Measurements from ENCODE around the gene CDH23.

The CDH23 gene

DNA sequence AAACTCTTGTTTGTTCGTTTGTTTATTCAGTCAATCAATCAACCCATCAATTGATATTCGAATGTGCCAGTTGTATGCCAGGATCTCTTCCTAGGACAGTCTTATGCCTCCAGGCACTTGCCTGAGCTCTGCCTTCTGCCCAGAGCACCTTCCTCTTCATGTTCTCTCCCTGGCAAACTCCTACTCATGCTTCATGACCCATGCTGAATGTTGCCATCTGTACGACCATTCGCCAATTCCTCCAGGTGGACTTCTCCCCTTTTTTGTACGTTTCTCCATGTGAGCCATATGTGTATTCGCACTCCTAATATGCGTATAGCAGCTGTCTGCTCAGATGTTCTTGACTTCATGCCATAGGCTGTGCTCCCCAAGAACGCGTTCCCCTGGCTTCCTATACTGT, 180.1 kb downstream of the CDH23 start:
- H3K9me2 ChIP-seq (replicated peaks; ENCODE audit: low read depth, low read length) = no peaks in the 10 kb centered on the region
- H2AFZ ChIP-seq (ENCODE audit: low read length) = no peak overlapping the region
- H3K4me1 ChIP-seq (ENCODE audit: insufficient read depth, low read length, poor library complexity, severe bottlenecking) = no peaks in the 10 kb centered on the region
- no peaks in the 10 kb centered on the region for H3K79me2 ChIP-seq (ENCODE audit: insufficient read depth, low read length)
- no peaks in the 10 kb centered on the region for H3K9me3 ChIP-seq (ENCODE audit: insufficient read depth, low read depth, low read length)
- H3K4me3 ChIP-seq (ENCODE audit: low read length, poor library complexity, severe bottlenecking) = no peak overlapping the region
- H3K9ac ChIP-seq (ENCODE audit: low read depth, low read length, poor library complexity, severe bottlenecking) = no peak overlapping the region
- no peaks in the 10 kb centered on the region for H3K36me3 ChIP-seq (ENCODE audit: insufficient read depth, low read length)
- H3K4me2 ChIP-seq (ENCODE audit: low read depth, low read length, poor library complexity, severe bottlenecking) = no peak overlapping the region
- H3F3A ChIP-seq (ENCODE audit: low read depth) = no peaks in the 10 kb centered on the region
- TF ChIP-seq EZH2phosphoT487 (IDR thresholded peaks at IDR 0.05; ENCODE audit: borderline replicate concordance) = no peak
- TF ChIP-seq, protein P1, sequence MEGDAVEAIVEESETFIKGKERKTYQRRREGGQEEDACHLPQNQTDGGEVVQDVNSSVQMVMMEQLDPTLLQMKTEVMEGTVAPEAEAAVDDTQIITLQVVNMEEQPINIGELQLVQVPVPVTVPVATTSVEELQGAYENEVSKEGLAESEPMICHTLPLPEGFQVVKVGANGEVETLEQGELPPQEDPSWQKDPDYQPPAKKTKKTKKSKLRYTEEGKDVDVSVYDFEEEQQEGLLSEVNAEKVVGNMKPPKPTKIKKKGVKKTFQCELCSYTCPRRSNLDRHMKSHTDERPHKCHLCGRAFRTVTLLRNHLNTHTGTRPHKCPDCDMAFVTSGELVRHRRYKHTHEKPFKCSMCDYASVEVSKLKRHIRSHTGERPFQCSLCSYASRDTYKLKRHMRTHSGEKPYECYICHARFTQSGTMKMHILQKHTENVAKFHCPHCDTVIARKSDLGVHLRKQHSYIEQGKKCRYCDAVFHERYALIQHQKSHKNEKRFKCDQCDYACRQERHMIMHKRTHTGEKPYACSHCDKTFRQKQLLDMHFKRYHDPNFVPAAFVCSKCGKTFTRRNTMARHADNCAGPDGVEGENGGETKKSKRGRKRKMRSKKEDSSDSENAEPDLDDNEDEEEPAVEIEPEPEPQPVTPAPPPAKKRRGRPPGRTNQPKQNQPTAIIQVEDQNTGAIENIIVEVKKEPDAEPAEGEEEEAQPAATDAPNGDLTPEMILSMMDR (conservative IDR thresholded peaks at IDR 0.05; ENCODE audit: low read length) = no peak
- H3K27me3 ChIP-seq (ENCODE audit: insufficient read depth, low read length, poor library complexity, severe bottlenecking) = no peaks in the 10 kb centered on the region
- no peaks in the 10 kb centered on the region for H4K20me1 ChIP-seq (ENCODE audit: insufficient read depth, low read length, poor library complexity, severe bottlenecking)

DNA sequence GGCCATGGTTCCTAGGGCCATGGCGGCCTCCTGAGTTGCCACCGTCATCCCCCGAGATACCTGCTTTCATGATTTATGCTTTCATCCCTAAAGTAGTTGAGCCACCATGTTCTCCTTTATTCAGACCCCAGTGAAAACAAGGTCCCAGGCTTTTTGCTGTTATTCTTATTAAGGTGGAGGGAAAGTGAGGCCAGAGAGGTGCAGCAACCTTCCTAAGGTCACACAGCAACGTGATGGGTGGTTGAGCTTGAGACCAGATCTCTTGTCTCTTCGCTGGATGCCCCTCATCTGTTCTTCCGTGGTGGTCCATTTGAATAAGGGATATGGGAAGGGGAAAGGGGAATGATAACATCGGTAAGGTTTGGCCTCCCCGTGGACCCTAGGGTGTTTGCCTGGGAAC, 180.6 kb downstream of the CDH23 start:
- Histone ChIP-seq H3K4me2 (ENCODE audit: low read depth, low read length, poor library complexity, severe bottlenecking) (no peak overlapping the region), H3K9me3 (ENCODE audit: insufficient read depth, low read depth, low read length) (no peaks in the 10 kb centered on the region), H3K4me1 (ENCODE audit: insufficient read depth, low read length, poor library complexity, severe bottlenecking) (no peaks in the 10 kb centered on the region), H3K27me3 (ENCODE audit: insufficient read depth, low read length, poor library complexity, severe bottlenecking) (no peaks in the 10 kb centered on the region), H3K9me2 (replicated peaks; ENCODE audit: low read depth, low read length) (no peaks in the 10 kb centered on the region), H3K79me2 (ENCODE audit: insufficient read depth, low read length) (no peaks in the 10 kb centered on the region), H2AFZ (ENCODE audit: low read length) (no peak overlapping the region), H4K20me1 (ENCODE audit: insufficient read depth, low read length, poor library complexity, severe bottlenecking) (no peaks in the 10 kb centered on the region), H3K9ac (ENCODE audit: low read depth, low read length, poor library complexity, severe bottlenecking) (no peak overlapping the region), H3F3A (ENCODE audit: low read depth) (no peaks in the 10 kb centered on the region), H3K36me3 (ENCODE audit: insufficient read depth, low read length) (no peaks in the 10 kb centered on the region), H3K4me3 (ENCODE audit: low read length, poor library complexity, severe bottlenecking) (no peak overlapping the region)
- no peak for TF ChIP-seq EZH2phosphoT487 (IDR thresholded peaks at IDR 0.05; ENCODE audit: borderline replicate concordance)
- TF ChIP-seq, protein P1 (conservative IDR thresholded peaks at IDR 0.05; ENCODE audit: low read length) = no peak

DNA sequence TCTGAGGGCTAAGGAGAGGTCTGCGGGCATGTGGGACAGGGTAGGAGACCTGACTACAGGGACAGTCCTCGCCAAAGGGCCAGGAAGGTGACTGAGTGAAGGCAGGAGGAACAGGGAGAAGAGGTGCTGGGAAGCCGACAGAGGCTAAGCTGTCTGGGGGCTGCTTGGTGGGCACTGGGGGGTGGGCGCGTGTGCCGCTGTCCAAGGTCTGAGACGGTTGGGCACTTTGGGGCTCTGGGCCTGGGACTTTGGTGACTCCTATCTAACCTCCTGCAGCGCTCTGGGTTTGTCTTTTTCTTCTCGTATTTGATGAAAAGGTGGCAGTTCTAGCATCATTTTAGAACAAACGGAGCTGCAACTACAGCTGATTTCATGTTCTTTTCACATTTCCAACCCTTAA, 181.3 kb downstream of the CDH23 start:
- no peaks in the 10 kb centered on the region for H3K4me1 ChIP-seq (ENCODE audit: insufficient read depth, low read length, poor library complexity, severe bottlenecking)
- H3K9me3 ChIP-seq (ENCODE audit: insufficient read depth, low read depth, low read length) = no peaks in the 10 kb centered on the region
- H3K36me3 ChIP-seq (ENCODE audit: insufficient read depth, low read length) = no peaks in the 10 kb centered on the region
- H2AFZ ChIP-seq (ENCODE audit: low read length) = no peak overlapping the region
- H3F3A ChIP-seq (ENCODE audit: low read depth) = no peaks in the 10 kb centered on the region
- H3K9ac ChIP-seq (ENCODE audit: low read depth, low read length, poor library complexity, severe bottlenecking) = no peak overlapping the region
- H3K27me3 ChIP-seq (ENCODE audit: insufficient read depth, low read length, poor library complexity, severe bottlenecking) = no peaks in the 10 kb centered on the region
- H3K4me3 ChIP-seq (ENCODE audit: low read length, poor library complexity, severe bottlenecking) = no peak overlapping the region
- H4K20me1 ChIP-seq (ENCODE audit: insufficient read depth, low read length, poor library complexity, severe bottlenecking) = no peaks in the 10 kb centered on the region
- TF ChIP-seq, protein P1 (conservative IDR thresholded peaks at IDR 0.05; ENCODE audit: low read length) = no peak
- no peak for TF ChIP-seq EZH2phosphoT487 (IDR thresholded peaks at IDR 0.05; ENCODE audit: borderline replicate concordance)
- H3K4me2 ChIP-seq (ENCODE audit: low read depth, low read length, poor library complexity, severe bottlenecking) = no peak overlapping the region
- no peaks in the 10 kb centered on the region for H3K9me2 ChIP-seq (replicated peaks; ENCODE audit: low read depth, low read length)
- no peaks in the 10 kb centered on the region for H3K79me2 ChIP-seq (ENCODE audit: insufficient read depth, low read length)

Data from Loucy (cell line).